HG03045 (cell line): ENCODE results near the gene ZFP42.
"Not testable (repeated sequence)": the region's sequence is repeated elsewhere in the genome, so short reads cannot be mapped to it uniquely, and the experiment has no call there.

ENCODE experiments used
- ATAC-seq: cut with Tn5 transposase; IDR thresholded peaks from one replicate; pipeline ENCODE4 v1.9.1; 2021; ENCODE audit warnings: mild to moderate bottlenecking, moderate library complexity; ENCODE audit not compliant: unreplicated experiment

ZFP42 gene

DNA sequence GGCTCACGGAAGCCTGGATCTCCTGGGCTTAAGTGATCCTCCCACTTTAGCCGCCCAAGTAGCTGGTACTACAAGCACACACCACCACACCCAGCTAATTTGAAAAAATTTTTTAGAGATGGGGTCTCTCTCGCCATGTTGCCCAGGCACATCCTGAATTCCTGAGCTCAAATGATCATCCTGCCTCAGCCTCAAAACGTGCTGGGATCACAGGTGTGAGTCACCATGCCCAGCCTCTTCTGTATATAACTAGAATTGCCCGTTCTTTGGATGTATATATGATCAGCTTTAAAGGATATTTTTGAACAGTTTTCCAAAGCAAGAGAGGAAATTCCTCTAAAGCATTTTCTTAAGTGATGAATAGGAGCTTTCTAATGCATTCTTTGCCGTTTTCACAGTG lies 22.7 kb downstream of the ZFP42 start:
- ATAC-seq = no peak

DNA sequence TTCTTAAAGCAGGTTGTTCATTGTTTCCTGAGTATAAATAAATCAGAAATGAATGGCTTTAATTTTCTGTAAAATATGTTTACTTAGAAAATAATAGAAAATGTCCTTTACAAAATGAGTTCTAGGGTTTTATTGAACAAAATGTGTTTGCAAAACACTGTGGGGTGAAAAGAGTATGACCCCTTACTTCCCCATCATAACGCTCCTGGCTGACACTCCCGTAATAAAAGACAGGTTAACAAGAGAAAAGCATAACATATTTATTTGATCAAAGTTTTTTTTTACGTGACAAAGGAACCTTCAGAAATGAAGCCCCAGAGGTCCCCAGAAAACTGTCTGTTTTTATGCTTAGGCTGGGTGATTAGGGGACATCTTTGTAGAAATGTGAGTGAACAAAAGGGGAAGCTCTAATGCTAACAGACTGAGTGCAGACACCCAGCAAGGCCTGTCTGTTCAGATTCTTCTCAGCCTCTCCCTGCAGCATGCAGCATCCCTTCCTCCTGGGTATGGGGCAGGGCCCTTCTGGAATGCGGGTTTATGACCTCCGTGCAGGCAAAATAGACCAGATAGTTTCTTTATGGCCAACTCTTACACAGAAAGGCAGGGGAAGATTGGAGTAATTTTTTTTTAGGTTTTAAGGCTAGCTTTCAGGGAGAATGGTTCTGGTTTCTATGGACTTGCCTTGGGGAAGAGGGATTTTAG lies 26.1 kb downstream of the ZFP42 start:
- no peak for ATAC-seq

DNA sequence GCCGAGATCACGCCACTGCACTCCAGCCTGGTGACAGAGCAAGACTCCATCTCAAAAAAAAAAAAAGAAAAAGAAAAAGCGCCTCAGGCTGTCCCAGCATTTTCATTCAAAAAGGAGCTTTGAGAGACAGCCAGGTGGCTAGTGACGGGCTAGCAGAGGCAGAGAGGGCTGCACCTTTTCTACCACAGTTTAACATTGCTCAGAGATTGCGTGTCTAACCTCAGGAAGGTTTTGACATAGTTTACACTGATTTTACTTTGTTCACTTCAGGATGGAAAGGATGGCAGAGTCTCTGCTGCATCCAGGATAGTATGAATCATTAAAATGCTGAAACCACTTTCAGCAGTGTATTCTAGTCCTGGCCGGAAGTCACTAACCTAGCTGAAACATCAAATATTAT lies 28.1 kb downstream of the ZFP42 start:
- ATAC-seq = no peak

DNA sequence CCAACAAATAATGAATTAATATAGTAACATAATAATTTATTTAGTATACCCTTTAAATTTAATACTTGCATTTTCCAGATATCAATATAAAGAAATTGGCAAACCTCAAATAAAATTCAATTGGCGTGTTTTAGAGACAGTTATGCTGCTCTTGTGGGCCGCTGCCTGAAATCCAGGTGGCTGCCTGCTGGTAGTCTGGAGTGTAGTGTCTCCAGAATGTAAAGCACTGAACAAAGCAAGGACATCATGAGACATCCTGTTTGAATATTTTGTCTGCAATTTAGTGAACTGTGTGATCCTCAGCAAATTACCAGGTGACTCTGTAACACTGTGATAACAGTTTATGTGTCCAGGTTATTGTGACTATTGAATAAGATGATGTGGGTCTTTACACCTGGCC lies 29.9 kb downstream of the ZFP42 start:
- ATAC-seq = no peak

DNA sequence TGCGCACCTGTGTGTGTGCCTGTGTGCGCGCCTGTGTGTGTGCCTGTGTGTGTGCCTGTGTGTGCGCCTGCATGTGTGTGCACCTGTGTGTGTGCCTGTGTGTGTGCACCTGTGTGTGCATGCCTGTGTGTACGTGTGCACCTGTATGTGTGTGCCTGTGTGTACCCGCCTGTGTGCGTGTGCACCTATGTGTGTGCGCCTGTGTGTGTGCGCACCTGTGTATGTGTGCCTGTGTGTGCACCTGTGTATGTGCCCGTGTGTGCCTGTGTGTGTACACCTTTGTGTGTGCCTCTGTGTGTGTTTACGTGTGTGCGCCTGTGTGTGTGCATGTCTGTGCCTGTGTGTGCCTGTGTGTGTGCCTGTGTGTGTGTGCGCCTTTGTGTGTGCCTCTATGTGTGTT lies 33.5 kb downstream of the ZFP42 start:
- ATAC-seq = no peak

DNA sequence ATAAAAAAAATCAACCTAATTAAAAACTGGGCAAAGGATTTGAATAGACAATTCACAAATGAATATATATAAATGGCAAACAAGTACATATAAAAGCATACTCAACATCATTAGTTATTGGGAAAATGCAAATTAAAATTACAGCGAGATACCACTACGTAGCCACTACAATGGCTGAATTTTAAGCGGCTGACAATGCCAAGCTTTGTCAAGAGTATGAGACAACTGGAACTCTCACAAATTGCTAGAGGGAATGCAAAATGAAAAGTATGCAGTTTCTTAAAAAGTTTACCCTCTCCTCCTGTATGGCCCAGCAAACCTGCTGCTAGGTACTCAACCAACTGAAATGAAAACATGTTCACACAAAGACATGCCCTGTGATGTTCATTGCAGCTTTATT lies 34.8 kb downstream of the ZFP42 start:
- ATAC-seq = no peak

DNA sequence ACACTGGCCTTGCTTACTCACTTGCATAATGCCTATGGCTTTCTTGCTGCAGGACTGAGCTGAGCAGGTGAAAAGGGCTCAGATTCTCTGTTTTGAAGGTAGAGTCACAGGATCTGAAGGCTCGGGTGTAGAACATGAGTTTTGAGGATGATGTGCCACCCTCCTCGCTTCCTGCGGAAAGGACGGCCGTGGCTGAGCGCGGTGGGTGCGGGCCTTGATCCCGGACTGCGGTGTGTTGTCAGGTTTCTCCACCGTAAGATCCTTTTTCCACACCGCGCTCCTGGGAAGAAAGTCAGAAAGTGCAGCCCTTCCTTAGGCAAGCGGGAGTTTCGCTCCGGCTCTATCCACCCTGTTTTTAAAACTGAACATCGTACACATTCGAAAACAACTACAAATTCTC lies 36.2 kb downstream of the ZFP42 start:
- no peak for ATAC-seq

DNA sequence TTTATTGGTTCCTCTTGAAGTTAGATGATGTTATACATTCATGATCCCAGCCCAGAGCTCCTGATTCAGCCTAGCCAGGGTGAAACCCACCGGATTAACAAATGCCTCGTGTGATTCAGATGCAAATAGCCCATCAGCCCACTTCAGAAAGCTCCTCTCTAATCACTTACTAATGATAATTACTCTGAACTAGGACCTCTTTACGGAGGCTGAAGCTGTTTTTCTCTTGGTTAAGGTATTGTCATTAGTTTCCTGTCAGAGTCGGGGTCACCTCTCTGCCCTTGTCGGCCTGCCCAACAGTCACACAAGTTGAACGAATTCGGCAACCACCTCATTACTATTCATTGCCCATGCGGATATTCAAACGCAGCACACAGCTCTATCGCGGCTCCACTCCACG lies 36.6 kb downstream of the ZFP42 start:
- no peak for ATAC-seq

DNA sequence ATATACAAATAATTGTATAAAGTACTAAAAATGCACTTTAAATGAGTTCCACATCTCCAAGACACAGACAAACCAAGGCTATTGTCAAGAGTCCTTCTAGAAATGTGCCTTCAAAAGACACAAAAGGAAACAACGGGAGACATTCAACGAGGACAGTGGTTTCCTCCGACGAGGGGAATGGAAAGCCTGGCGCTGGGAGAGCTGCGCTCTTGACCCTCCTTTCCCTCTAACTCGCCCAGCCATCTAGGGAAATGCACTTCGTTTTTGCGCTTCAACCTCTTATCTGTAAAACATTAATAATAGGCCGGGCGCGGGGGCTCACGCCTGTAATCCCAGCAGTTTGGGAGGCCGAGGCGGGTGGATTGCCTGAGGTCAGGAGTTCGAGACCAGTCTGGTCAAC lies 37.0 kb downstream of the ZFP42 start:
- ATAC-seq = no peak

DNA sequence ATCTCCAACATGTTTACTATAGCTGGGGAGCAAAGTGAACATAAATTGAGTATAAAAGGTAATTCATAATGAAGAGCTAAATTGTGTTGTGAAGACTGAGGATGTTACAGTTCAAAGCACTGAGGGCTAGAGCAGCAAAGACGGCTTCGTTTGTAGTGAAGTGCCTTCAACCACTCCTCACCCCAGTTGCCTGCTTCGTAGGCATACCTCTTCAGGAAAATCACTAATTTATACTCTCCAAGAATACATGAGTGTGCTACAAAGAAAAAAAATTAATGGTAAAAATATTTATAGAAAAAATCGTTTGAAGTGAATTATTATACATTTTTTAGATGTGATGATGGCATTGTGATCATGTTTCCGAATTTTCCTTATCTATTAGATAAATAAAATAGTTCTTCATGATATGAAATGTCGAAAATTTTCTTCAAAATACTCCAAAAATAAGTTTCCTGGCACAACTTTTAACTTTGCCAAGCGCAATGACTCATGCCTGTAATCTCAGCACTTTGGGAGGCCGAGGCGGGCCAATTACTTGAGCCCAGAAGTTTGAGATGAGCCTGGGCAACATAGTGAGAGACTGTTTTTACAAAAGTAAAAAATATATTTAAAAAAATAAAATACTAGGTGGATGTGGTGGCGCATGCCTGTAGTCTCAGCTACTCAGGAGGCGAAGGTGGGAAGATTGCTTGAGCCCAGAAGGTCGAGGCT lies 41.6 kb downstream of the ZFP42 start:
- no peak for ATAC-seq

DNA sequence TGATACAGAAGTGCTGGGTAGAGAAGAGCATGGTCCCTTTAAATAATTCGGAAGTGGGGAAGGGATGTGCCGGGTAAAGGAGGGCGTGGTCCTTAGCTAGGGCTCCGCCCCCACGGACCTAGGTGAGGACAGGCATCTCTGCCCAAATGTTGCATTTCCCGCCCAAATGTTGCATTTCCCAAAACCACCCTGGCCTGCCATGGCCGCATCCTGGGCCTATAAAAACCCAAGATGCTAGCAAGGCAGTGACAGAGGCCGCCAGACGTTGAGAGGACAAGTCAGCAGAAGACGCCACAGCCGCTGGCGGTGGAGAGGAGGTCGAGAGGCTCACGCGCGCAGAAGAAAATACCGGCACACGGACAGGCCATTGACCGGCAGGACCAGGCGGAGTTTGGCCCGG lies 46.1 kb downstream of the ZFP42 start:
- no peak for ATAC-seq

DNA sequence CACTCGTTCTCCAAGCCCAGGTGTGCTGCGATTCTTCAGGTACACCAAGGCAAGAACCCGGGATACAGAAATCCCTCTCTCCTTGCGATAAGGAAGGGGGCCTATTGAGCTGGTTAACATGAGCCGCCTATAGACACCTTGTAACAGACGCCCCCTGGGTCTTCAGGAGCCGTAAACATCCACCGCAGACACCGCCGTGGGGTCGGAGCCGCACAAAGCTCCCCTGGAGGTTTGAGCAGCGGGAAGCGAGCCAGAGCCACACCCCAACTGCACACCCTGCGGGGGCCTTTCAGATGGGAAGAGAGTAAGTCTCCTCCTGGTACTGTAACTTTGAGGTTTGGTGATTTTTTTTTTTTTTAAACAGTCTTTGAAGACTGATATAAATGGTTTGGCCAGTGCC lies 46.6 kb downstream of the ZFP42 start:
- ATAC-seq = no peak

DNA sequence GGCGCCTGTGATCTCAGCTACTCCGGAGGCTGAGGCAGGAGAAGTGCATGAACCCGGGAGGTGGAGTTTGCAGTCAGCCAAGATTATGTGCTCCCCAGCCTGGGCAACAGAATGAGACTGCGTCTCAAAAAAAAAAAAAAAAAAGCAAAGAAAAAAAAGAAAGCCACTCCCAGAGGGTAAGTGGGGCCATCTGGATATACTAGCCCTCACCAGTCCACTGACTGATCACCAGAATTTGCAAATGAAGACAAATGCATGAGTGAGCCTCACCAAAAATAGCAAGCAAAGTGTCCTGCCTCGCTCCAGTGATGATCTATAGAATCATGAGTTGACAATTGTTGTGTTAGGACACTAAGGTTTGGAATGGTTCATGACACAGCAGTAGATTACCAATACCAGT lies 47.6 kb downstream of the ZFP42 start:
- ATAC-seq = no peak

DNA sequence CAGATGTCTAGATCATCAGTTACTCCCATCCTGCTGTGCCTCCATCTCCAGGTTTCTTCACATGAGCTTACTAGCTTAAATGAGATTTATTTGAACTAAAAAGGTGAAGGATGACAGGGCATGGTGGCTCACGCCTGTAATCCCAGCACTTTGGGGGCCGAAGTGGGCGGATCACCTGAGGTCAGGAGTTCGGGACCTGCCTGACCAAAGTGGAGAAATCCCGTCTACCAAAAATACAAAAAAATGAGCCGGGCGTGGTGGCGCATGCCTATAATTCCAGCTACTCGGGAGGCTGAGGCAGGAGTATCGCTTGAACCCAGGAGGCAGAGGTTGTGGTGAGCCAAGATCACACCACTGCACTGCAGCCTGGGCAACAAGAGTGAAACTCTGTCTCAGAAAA lies 49.9 kb downstream of the ZFP42 start:
- ATAC-seq = not testable (repeated sequence)

DNA sequence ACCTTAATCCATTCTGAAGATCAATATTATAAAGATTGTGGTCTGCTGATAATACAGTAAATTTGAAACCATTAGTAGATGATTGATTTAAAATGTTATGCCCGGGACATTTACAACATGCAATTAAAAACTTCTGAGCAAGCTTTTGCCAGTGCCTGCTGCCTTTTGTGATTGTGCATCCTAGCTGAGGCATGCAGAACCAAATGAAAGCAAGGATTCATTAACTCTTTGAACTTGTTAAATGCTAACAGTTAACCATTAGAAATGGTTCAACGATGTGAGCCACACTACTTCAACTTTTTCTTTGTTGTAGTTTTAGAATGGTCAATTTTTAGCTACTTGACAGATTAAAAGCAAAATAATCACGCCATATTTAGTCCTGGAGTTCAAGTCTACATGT lies 51.1 kb downstream of the ZFP42 start:
- ATAC-seq = no peak

DNA sequence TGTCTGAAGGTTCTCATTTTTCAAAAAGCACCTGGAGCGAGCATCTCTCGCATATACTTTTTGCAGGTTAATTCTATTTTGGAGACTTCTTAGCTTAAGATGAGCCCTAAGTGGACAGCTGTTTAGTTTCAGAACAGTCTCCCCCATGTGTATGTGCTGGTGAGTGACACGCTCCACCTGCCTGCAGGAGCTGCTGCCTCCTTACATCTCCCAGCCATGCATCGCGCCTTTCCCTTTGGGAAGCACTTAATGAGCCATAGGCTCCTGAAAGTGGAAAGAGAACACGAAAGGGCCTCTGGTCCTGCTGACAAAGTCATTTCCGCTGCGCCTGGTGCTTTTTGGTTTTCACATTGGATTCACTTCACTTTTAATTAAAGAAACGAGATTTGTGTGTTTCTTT lies 57.7 kb downstream of the ZFP42 start:
- no peak for ATAC-seq
